Measurements from ENCODE around the gene DYRK1B.
"Not testable (repeated sequence)": the region's sequence is repeated elsewhere in the genome, so short reads cannot be mapped to it uniquely, and the experiment has no call there.

- TF ChIP-seq, protein P1, sequence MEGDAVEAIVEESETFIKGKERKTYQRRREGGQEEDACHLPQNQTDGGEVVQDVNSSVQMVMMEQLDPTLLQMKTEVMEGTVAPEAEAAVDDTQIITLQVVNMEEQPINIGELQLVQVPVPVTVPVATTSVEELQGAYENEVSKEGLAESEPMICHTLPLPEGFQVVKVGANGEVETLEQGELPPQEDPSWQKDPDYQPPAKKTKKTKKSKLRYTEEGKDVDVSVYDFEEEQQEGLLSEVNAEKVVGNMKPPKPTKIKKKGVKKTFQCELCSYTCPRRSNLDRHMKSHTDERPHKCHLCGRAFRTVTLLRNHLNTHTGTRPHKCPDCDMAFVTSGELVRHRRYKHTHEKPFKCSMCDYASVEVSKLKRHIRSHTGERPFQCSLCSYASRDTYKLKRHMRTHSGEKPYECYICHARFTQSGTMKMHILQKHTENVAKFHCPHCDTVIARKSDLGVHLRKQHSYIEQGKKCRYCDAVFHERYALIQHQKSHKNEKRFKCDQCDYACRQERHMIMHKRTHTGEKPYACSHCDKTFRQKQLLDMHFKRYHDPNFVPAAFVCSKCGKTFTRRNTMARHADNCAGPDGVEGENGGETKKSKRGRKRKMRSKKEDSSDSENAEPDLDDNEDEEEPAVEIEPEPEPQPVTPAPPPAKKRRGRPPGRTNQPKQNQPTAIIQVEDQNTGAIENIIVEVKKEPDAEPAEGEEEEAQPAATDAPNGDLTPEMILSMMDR (conservative IDR thresholded peaks at IDR 0.05; ENCODE audit: low read depth in 2 of 2): not testable (repeated sequence)
- TF ChIP-seq EZH2 (IDR thresholded peaks at IDR 0.05; ENCODE audit: low read depth, unreplicated experiment); REST (IDR thresholded peaks at IDR 0.05; ENCODE audit: unreplicated experiment); EZH2phosphoT487 (IDR thresholded peaks at IDR 0.05; ENCODE audit: unreplicated experiment); POLR2AphosphoS5 (IDR thresholded peaks at IDR 0.05; ENCODE audit: low read depth): not testable (repeated sequence)
Measured at GRCh38 chr19:39877488-39877887, 43.5 kb upstream of the DYRK1B start.

Measured in GM23338 (cell line).